Measurements from ENCODE around the gene ASCL2.
A peak's percentile ranks its signal among the peaks of the same experiment; 100 is the strongest.

ASCL2 gene

GRCh38 chr11:2270322-2271076 lies at the start of gene ASCL2:
ASCL2 (minus strand) TSS chr11:2270588; CDS start chr11:2270332, 256 bp downstream.
- DNase-seq (ENCODE audit: low spot score): no peak

- no peak for DNase-seq (ENCODE audit: low spot score)
These were observed 49.5 kb upstream of the ASCL2 start for GRCh38 chr11:2319791-2320472.

- no peak for DNase-seq (ENCODE audit: low spot score)
These were observed 48.3 kb upstream of the ASCL2 start for GRCh38 chr11:2318707-2319106.

- DNase-seq (ENCODE audit: low spot score): no peak
These were observed 47.7 kb upstream of the ASCL2 start for GRCh38 chr11:2318123-2318522.

- DNase-seq (ENCODE audit: low spot score): no peak
These were observed 47.1 kb upstream of the ASCL2 start for GRCh38 chr11:2317354-2318050.

- DNase-seq (ENCODE audit: low spot score): no peak
These were observed 46.5 kb upstream of the ASCL2 start for GRCh38 chr11:2316963-2317244.

- DNase-seq (ENCODE audit: low spot score): no peak
These were observed 46.0 kb upstream of the ASCL2 start for GRCh38 chr11:2316169-2316962.

- DNase-seq (ENCODE audit: low spot score): no peak
These were observed 45.2 kb upstream of the ASCL2 start for GRCh38 chr11:2315395-2316168.

GRCh38 chr11:2314525-2315394 lies 44.4 kb upstream of the ASCL2 start:
- peak; percentile 80 for DNase-seq (ENCODE audit: low spot score)

- DNase-seq (ENCODE audit: low spot score): no peak
These were observed 43.7 kb upstream of the ASCL2 start for GRCh38 chr11:2314136-2314524.

GRCh38 chr11:2313051-2313951 lies 42.9 kb upstream of the ASCL2 start:
- no peak for DNase-seq (ENCODE audit: low spot score)

GRCh38 chr11:2312232-2313042 lies 42.0 kb upstream of the ASCL2 start:
- DNase-seq (ENCODE audit: low spot score): no peak

GRCh38 chr11:2311353-2312133 lies 41.2 kb upstream of the ASCL2 start:
- no peak for DNase-seq (ENCODE audit: low spot score)

- no peak for DNase-seq (ENCODE audit: low spot score)
These were observed 40.5 kb upstream of the ASCL2 start for GRCh38 chr11:2310786-2311352.

- no peak for DNase-seq (ENCODE audit: low spot score)
These were observed 39.8 kb upstream of the ASCL2 start for GRCh38 chr11:2310073-2310785.

- DNase-seq (ENCODE audit: low spot score): no peak
These were observed 39.1 kb upstream of the ASCL2 start for GRCh38 chr11:2309251-2310072.

Measured in globus pallidus (tissue), 1 donor.